ENCODE measurements around the gene RUNDC1. TPM values are rescaled to one million over a fixed set of nuclear protein-coding genes. Genes with fewer than 3 reads are reported as not detected.

The RUNDC1 gene
- total RNA-seq, 1 experiment from 2014 or later = 4.2 TPM

GRCh38 chr17:43018932-43019331 lies 38.6 kb downstream of the RUNDC1 start:
- no peak for DNase-seq (ENCODE audit: low read depth)

- no peak for DNase-seq (ENCODE audit: low read depth)
Measured at GRCh38 chr17:43019418-43019817, 39.1 kb downstream of the RUNDC1 start.

GRCh38 chr17:43020030-43020621 lies 39.8 kb downstream of the RUNDC1 start:
- no peak for DNase-seq (ENCODE audit: low read depth)

GRCh38 chr17:43020789-43021740 lies 40.7 kb downstream of the RUNDC1 start:
- peak; percentile 72 for DNase-seq (ENCODE audit: low read depth)

- DNase-seq (ENCODE audit: low read depth) = peak; percentile 82
Measured at GRCh38 chr17:43021741-43022512, 41.6 kb downstream of the RUNDC1 start, which contains the start of gene VAT1. VAT1 (minus strand) TSS chr17:43022385; CDS start chr17:43022322, 63 bp downstream.

- peak; percentile 87 for DNase-seq (ENCODE audit: low read depth)
Measured at GRCh38 chr17:43024407-43025289, 44.3 kb downstream of the RUNDC1 start, which contains the start of gene RND2. RND2 (plus strand) TSS chr17:43025231; CDS start chr17:43025348, 117 bp downstream.

- no peak for DNase-seq (ENCODE audit: low read depth)
Measured at GRCh38 chr17:43025290-43025657, 44.9 kb downstream of the RUNDC1 start.

- DNase-seq (ENCODE audit: low read depth) = no peak
Measured at GRCh38 chr17:43025766-43026537, 45.6 kb downstream of the RUNDC1 start.

GRCh38 chr17:43026595-43026994 lies 46.2 kb downstream of the RUNDC1 start:
- no peak for DNase-seq (ENCODE audit: low read depth)

GRCh38 chr17:43027091-43028032 lies 47.0 kb downstream of the RUNDC1 start:
- no peak for DNase-seq (ENCODE audit: low read depth)

- no peak for DNase-seq (ENCODE audit: low read depth)
Measured at GRCh38 chr17:43028221-43028861, 48.0 kb downstream of the RUNDC1 start.

- DNase-seq (ENCODE audit: low read depth) = no peak
Measured at GRCh38 chr17:43030137-43030767, 49.9 kb downstream of the RUNDC1 start.

GRCh38 chr17:43031666-43032065 lies 51.3 kb downstream of the RUNDC1 start:
- no peak for DNase-seq (ENCODE audit: low read depth)

- no peak for DNase-seq (ENCODE audit: low read depth)
Measured at GRCh38 chr17:43033948-43034881, 53.9 kb downstream of the RUNDC1 start.

GRCh38 chr17:43034894-43035293 lies 54.5 kb downstream of the RUNDC1 start:
- DNase-seq (ENCODE audit: low read depth) = no peak

GRCh38 chr17:43039646-43040045 lies 59.3 kb downstream of the RUNDC1 start:
- no peak for DNase-seq (ENCODE audit: low read depth)

- no peak for DNase-seq (ENCODE audit: low read depth)
Measured at GRCh38 chr17:43040655-43041054, 60.3 kb downstream of the RUNDC1 start.
